Esophagus muscularis mucosa (tissue), 4 donors: Measurements from ENCODE around the gene SNAP29. TPM values are rescaled to one million over a fixed set of nuclear protein-coding genes. Genes with fewer than 3 reads are reported as not detected.

Experiments
- DNase-seq: peaks from one replicate; pipeline ENCODE4 v3.0.0-alpha.2; 2017; ENCODE audit errors: extremely low spot score
- H3K27ac ChIP-seq, 4 donors: fragments of 200-600 bp; sonication (generic); replicated peaks in 1 of 4; 1 replicate in 3 of 4; 2 replicates in 1 of 4; pipeline ENCODE4 v1.5.1; 2016 to 2019; ENCODE audit warnings: mild to moderate bottlenecking in 1 of 4
- H3K27me3 ChIP-seq, 4 donors: fragments of 200-600 bp; sonication (generic); one replicate each; pipeline versions ENCODE4 v1.5.1 to v1.6.0; 2016 to 2019
- H3K36me3 ChIP-seq, 4 donors: fragments of 200-600 bp; sonication (generic); one replicate each; pipeline ENCODE4 v1.5.1; 2016 to 2019
- H3K4me1 ChIP-seq, 4 donors: fragments of 200-600 bp; sonication (generic); one replicate each; pipeline ENCODE4 v1.5.1; 2016 to 2019
- H3K4me3 ChIP-seq, 4 donors: fragments of 200-600 bp; sonication (generic); 1 replicate in 2 of 4; 2 replicates in 2 of 4; pipeline ENCODE4 v1.5.1; 2016 to 2019; ENCODE audit warnings: mild to moderate bottlenecking in 4 of 4, moderate library complexity in 1 of 4
- H3K9me3 ChIP-seq, 4 donors: fragments of 200-600 bp; sonication (generic); 1 replicate in 3 of 4; 2 replicates in 1 of 4; pipeline ENCODE4 v1.5.1; 2016 to 2019
- CTCF ChIP-seq, 3 experiments: fragments of 200-600 bp in 2 of 3; fragments of 450-650 bp in 1 of 3; sonication (generic) in 2 of 3; IDR thresholded peaks; one replicate each; pipeline ENCODE4 v1.5.1; 2017 to 2019; ENCODE audit warnings: antibody characterized with exemption in 3 of 3, mild to moderate bottlenecking in 2 of 3, moderate library complexity in 1 of 3
- EP300 ChIP-seq: sonication (generic); formaldehyde crosslinking; IDR thresholded peaks from one replicate; pipeline ENCODE4 v1.6.1; 2017; ENCODE audit warnings: antibody characterized with exemption
- POLR2A ChIP-seq: fragments of 450-650 bp; IDR thresholded peaks from one replicate; pipeline ENCODE4 v1.6.1; 2017; ENCODE audit warnings: antibody characterized with exemption, moderate library complexity, mild to moderate bottlenecking, low read depth
- POLR2AphosphoS5 ChIP-seq, 2 donors: sonication (generic); formaldehyde crosslinking; IDR thresholded peaks; one replicate each; pipeline ENCODE4 v1.6.1; 2017; ENCODE audit warnings: antibody characterized with exemption in 2 of 2
- WGBS: methylation state at CpG from one replicate; pipeline ENCODE4 v1.1.5; 2018; 5-methylcytosine and 5-hydroxymethylcytosine counted together
- intact Hi-C: fragments of 100-400 bp; cut with DNase I; formaldehyde crosslinking; loops from one replicate; pipeline ENCODE4 v1.15.1; 2023
- total RNA-seq, 4 donors: library from RNA; depleted of rRNA; stranded (reverse); fragments of >200 nt; gene quantifications; one replicate each; pipeline versions ENCODE4 v1.1.0 to v1.2.1, GENCODE V29; 2016

The SNAP29 gene
- total RNA-seq, 4 donors from 2014 or later, result 21.2 to 33.6 (median 26.4) TPM

GRCh38 chr22:20852503-20852902 is 6.3 kb upstream of the SNAP29 start:
- TF ChIP-seq EP300 (no peak), POLR2AphosphoS5 (IDR thresholded peaks at IDR 0.05) (no peak)

GRCh38 chr22:20853236-20853660 is 5.6 kb upstream of the SNAP29 start:
- H3K27me3 ChIP-seq, result no peaks in the 10 kb centered on the region
- no peak overlapping the region for H3K27ac ChIP-seq
- no peaks in the 10 kb centered on the region for H3K9me3 ChIP-seq
- no peaks in the 10 kb centered on the region for H3K36me3 ChIP-seq
- WGBS, result 96% methylated on average over 3 of the region's 3 CpGs
- TF ChIP-seq CTCF (IDR thresholded peaks at IDR 0.05) (no peak), POLR2A (no peak), EP300 (no peak), POLR2AphosphoS5 (IDR thresholded peaks at IDR 0.05) (no peak)
- no peak overlapping the region for H3K4me3 ChIP-seq
- peaks cover 27 to 48% (median 45%) of the 10 kb centered on the region in 4 donors for H3K4me1 ChIP-seq
- no peak for DNase-seq
- intact Hi-C loops, result no loop called here

More at GRCh38 chr22:20852503-20852902, 6.3 kb upstream of the SNAP29 start:
- DNase-seq, result no peak
- H3K9me3 ChIP-seq, result no peaks in the 10 kb centered on the region
- no peaks in the 10 kb centered on the region for H3K27me3 ChIP-seq
- intact Hi-C loops, result no loop called here
- no peak overlapping the region for H3K4me3 ChIP-seq
- H3K4me1 ChIP-seq, result peaks cover 24 to 42% (median 40%) of the 10 kb centered on the region in 4 donors
- H3K27ac ChIP-seq, result no peak overlapping the region
- 66% methylated on average over 6 of the region's 6 CpGs for WGBS
- no peaks in the 10 kb centered on the region for H3K36me3 ChIP-seq

- Histone ChIP-seq H3K4me1 (peaks cover 32 to 73% (median 58%) of the 10 kb centered on the region in 4 donors), H3K9me3 (no peaks in the 10 kb centered on the region), H3K27me3 (no peaks in the 10 kb centered on the region), H3K27ac (peak overlapping the region; percentile 91 to 97 (median 96)), H3K36me3 (peaks cover 0 to 7% (median 0%) of the 10 kb centered on the region in 4 donors), H3K4me3 (peak overlapping the region; percentile 76 to 94 (median 92))
- intact Hi-C loops, result no loop called here
- DNase-seq, result no peak
- WGBS, result 31% methylated on average over 7 of the region's 7 CpGs
- TF ChIP-seq POLR2AphosphoS5 (IDR thresholded peaks at IDR 0.05) (no peak), EP300 (no peak), POLR2A (no peak), CTCF (IDR thresholded peaks at IDR 0.05) (no peak)
These were observed 1.6 kb upstream of the SNAP29 start for GRCh38 chr22:20857247-20857643.

GRCh38 chr22:20857838-20858614 is 781 bp upstream of the SNAP29 start:
- TF ChIP-seq POLR2A (no peak), EP300 (no peak)
- Histone ChIP-seq H3K36me3 (peaks cover 0 to 15% (median 5%) of the 10 kb centered on the region in 4 donors), H3K27ac (peak overlapping the region; percentile 91 to 97 (median 96)), H3K4me3 (peak overlapping the region; percentile 76 to 94 (median 92)), H3K9me3 (no peaks in the 10 kb centered on the region), H3K27me3 (no peaks in the 10 kb centered on the region), H3K4me1 (peaks cover 31 to 73% (median 52%) of the 10 kb centered on the region in 4 donors)
- peak; percentile 98 for DNase-seq
- 2% methylated on average over 23 of the region's 38 CpGs for WGBS
- intact Hi-C loops, result no loop called here

- no peak for TF ChIP-seq POLR2AphosphoS5 (IDR thresholded peaks at IDR 0.05)
- TF ChIP-seq EP300, result no peak
- TF ChIP-seq POLR2A, result no peak
- no peak for TF ChIP-seq CTCF (IDR thresholded peaks at IDR 0.05)
- WGBS, result 45% methylated on average over 7 of the region's 8 CpGs
- Histone ChIP-seq H3K27ac (peak overlapping the region; percentile 91 to 97 (median 96)), H3K27me3 (no peaks in the 10 kb centered on the region), H3K9me3 (no peaks in the 10 kb centered on the region), H3K4me3 (peak overlapping the region; percentile 76 to 94 (median 92)), H3K36me3 (peaks cover 0 to 27% (median 10%) of the 10 kb centered on the region in 4 donors), H3K4me1 (peaks cover 31 to 70% (median 49%) of the 10 kb centered on the region in 4 donors)
- intact Hi-C loops, result no loop called here
- DNase-seq, result no peak
These were observed 808 bp downstream of the SNAP29 start for GRCh38 chr22:20859615-20860014.
